Activated gamma-delta T cell treated with anti-CD3 and anti-CD28 coated beads, Interleukin-2, amount 50 U/mL, for 16 hours (primary cell): Measurements from ENCODE around the gene PSMB5.
A peak's percentile ranks its signal among the peaks of the same experiment; 100 is the strongest.

Experiments
- DNase-seq: peaks from one replicate; pipeline ENCODE4 v3.0.0-alpha.2; 2020; ENCODE audit warnings: low read depth

The PSMB5 gene

DNA sequence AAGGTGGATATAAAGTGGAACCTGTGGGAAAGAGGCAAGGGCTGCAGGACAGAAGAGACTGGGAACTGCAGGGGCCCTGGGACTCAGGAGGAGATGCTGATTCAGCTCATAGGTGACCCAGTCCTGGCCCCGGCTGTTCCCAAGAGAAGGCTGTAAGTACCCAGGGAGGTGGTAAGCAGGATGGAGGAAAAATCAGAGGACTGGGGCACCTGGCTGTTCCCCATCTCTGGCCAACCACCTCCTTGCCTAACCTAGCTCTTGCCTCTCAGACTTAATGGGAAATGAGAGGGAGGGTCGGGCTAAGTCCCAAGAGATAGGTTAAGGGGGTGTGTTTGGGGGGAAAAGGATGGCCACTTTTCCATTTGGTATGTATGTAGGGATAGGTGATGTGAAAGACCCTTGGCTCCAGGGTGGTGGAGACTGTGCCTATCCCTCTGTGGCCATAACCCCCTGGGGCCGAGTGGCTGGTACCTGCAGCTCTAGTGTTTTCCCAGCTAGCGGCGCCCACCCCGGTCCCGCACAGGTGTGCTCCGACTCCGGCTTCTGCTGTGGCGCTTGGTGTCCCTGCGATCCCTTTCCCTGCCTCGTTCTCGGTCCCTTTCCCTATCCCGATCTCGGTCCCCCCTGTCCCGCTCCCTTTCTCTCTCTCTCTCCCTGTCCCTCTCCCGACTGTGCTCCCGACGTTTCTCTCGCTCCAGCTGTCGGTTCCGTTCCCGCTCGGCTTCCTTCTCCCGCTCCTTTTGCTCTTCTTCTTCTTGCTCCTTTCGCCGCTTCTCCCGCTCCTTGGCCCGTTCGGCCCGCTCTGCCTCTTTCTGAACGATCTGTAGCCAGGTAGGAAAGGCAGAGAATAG lies 24.2 kb upstream of the PSMB5 start:
- DNase-seq, result no peak

- DNase-seq, result peak; percentile 82
These were observed 23.3 kb upstream of the PSMB5 start for GRCh38 chr14:23057757-23058653.

DNA sequence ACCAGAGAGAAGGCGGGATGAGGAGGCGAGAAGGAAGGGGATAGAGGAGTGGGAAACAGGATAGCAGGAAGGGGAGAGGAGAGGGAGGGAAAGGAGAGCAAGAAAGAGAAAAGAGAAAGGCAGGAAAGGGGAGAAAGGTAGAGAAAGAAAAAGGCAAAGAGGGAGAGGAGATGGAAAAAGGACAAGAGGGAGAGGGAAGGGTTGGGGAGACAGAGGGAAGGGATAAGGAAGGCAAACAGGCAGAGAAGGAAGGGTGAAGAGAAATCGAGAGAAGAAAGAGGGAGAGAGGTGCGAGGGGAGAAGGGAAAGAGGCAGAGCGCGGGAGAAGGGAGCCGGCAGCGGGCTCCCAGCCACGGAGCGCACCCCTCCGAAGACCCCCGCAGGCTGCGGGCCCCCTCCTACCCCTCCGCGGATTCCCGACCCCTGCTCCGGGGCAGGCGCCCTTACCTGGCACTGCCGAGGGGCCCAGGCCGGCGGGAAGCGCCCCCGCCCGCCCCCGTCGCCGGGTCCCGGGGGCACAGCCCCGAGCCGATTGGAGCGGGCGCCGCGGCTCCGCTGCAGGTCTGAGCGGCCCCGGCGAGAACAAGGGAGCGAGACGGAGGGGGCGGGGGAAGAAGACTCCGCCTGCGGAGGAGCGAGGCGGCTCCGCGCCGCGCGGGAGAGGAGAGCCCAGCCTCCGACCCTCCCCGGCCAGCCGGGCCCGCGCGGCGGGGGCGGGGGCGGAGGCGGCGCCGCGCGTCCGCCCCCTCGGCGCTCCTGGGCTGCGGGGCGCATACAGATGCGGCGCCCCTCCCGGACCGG lies 22.5 kb upstream of the PSMB5 start, which contains the start of gene CDH24:
Gene CDH24, minus strand, starts transcription at position 565 of the 801 bp plus-strand sequence. CDS start 1,787 bp downstream, outside the sequence.
- peak; percentile 45 for DNase-seq

GRCh38 chr14:23056145-23056955 lies 21.6 kb upstream of the PSMB5 start:
- DNase-seq, result peak; percentile 52

DNA sequence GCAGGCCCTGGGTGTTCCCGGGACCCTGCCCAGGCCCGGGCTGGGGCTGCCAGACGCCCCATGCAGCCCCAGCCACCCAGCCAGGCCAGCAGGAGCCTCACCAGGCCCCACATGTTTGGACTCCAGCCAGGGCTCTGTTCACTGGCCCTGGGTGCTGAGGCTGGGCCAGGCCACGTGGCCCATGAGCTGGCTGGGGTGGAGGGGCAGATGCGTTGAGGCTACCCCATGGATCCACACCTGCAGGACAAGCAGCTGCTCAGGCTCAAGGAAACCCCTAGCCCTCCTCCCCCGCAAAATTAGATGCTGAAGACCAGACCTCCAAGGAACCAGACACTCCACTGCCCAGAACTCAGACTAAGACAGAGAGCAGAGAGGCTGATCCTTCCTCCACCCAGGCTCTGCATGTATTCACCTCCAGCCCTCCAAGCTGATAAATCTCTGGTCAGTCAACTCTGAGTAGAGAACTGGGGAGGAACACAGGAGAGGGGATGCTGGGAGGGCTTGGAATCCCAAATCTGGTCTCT lies 21.0 kb upstream of the PSMB5 start:
- no peak for DNase-seq

DNA sequence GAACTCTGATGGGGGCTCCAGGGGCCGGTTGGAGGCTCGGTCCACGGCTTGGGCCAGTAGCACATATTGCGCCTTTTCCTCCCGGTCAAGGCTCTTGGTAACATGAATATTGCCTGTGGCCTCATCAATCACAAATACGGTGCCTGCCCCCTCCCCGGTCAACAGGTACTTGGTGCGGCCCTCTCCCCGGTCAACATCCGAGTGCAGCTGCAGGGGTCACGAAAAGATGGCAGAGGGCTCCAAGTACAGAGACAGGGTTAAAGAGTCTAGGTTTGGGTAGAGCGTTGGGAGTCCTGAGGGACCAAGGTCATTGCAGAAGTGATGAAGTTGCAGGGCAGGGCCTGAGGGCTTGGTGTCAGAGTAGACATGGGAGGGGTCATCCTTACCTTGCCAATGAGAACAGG lies 20.4 kb upstream of the PSMB5 start:
- no peak for DNase-seq

- DNase-seq, result no peak
These were observed 19.5 kb upstream of the PSMB5 start for GRCh38 chr14:23054000-23054811.

- no peak for DNase-seq
These were observed 18.7 kb upstream of the PSMB5 start for GRCh38 chr14:23053426-23053825.

DNA sequence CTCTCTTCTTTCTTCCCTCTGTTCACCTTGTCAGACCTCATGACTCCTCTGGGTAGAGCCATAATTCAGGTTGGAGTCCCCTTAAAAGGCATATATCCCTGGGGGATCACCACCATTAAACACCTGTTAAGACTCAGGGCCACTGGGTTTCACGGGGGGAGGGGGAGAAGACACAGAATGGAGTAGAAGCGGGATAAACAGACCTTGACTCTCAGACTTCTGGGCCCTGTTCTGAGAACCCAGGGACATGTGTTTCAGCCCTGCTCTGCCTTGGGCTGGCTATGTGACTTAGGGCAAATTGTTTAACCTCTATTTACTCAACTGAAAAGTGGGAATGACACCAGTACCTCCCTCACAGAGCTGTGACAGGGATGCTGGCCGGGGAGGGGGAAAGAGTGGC lies 18.0 kb upstream of the PSMB5 start:
- DNase-seq, result no peak

DNA sequence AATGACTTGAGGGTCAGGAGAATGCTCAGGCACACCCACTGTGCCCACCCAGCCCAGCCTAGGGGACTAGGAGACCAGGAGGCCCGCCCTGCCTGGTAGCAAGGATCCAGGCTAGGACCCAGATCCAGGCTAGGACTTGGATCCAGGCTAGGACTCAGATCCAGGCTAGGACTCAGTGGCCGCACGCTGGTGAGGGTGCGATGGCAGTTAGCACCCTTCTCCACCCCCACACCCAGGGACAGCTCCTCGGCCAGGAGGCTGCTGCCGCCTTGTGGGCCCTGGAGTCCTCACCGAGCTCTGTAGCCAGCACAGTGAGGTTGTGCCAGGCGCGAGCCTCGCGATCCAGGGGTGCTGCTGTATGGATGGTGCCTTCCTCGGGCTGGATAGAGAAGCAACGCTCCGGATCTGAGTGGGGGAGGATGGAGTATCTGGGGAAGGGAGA lies 17.5 kb upstream of the PSMB5 start:
- DNase-seq, result no peak

DNA sequence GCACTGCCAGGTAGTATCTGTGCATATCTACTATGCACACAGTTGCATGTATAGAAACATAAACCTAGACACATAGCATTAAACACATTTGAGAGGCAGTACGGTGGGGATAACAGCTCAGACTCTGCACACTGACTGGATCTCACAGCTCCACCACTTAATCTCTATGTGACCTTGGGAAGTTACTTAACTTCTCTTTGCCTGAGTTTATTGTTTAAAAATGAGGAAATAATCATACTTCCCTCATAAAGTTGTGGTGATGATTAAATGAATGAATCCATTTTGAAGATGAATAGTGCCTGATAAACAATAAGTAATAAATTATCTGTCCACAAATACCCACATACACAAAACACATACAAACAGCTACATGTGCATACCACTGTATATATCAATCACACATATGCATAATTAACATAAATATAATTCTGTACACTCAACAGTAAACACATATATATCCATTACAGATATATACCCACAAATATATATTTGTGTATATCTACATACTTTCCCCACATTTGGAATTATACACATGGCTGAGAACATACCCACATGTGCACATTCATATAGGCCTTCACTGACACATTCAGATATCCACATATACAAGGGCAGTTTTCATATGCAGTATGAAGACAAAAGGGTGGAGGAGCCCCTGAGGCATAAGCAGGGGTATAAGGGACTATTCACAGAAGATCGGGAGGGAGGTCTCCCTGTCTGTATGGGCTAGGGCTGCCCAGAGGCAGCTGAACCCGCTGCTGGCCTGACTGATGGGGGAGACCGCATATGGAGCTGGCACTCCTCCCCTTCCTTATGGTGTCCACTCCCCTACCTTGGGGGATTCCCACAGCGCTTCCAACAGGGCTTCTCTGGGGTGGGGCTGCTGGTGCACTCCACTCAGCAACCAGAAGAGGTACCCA lies 16.7 kb upstream of the PSMB5 start:
- no peak for DNase-seq

DNA sequence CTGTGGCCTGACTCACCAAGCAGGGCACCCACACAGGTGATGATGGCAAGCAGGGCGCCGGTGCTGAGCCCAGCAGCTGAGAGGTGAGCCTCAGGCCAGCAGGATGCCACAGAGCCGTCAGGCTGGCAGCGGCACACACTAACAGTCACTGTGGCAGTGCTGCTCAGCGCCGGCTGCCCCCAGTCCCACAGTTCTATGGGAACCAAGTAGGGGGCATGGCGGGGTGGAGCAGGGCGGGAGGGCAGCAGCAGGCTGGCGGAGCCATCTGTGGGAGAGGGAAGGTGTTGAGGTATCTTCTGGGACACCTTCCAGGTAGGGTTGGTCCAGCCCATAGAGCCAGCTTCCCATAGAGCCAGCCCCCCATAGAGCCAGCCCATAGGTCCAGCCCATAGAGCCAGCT lies 14.3 kb upstream of the PSMB5 start:
- no peak for DNase-seq

- DNase-seq, result no peak
These were observed 13.3 kb upstream of the PSMB5 start for GRCh38 chr14:23047751-23048693.

DNA sequence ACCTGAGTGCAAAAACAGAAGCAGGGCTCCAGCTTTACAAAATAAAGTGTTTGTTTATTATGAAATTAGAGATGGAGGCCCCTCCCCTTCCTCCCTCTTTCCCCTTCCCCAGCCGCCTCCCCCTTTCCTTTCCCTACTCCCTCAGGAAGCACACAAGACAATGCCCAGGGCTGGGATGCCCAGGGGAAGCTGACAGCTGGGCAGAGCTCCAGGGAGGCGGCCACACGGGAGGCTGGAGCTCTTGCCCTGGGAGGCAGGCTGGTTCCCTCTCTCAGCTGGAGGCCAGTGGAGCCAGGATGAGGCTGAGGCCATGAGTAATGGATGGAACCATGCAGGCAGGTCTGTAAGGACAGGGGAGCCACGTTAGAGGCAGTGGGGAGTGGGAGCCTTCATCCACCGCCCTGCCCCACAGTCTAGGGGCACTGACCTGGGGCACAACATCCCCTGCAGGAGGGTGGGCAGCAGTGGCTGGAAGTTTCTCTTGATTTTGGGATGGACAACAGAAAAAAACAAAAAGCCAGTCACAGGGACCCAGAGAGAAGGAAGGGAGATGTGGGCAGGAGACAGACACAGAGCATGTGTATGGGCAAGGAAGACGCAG lies 12.4 kb upstream of the PSMB5 start:
- no peak for DNase-seq

DNA sequence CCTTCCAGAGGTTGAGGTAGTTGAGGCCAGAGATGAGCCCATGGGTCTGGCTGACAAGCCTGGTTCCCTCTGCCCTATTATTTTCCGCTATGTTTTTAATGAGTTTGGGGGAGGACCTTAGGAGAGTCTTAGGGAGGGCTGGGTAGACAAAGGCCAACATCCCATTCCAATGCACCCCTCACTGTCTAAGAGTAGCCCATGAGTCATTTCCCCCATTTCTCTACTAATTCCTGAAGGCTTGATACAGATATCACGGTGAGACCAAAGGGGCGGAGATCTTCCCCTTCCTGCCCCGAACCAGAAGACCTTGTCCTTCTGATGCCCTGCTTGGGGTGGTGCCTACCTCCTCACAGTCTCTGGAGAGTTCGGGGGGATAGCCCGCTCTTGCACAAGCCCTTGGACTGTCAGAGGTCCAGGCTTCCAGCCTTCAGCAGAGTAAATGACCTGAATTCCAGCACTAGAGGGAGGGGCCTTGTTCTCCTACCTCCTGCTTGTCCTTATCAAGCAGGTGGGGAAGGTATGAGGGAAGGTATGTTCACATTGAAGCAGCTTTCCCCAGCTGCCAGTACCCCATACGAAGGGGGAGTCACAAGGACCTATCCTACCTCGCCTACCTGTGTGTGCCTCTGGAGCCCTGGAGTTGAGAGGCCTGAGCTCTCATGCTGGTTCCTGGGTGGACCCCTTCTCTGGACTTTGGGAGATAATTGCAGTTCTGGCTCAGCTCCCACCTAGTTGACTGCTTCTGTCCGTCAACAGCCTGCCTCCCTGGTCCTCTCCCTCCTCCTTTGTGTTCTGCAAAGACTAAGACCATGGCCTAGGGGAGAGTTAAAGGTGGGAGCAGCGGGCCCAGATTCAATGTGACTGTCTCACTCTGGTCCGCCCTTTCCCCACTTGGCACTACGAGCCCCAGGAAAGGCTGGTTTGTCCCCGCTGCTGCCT lies 11.0 kb upstream of the PSMB5 start:
- no peak for DNase-seq

DNA sequence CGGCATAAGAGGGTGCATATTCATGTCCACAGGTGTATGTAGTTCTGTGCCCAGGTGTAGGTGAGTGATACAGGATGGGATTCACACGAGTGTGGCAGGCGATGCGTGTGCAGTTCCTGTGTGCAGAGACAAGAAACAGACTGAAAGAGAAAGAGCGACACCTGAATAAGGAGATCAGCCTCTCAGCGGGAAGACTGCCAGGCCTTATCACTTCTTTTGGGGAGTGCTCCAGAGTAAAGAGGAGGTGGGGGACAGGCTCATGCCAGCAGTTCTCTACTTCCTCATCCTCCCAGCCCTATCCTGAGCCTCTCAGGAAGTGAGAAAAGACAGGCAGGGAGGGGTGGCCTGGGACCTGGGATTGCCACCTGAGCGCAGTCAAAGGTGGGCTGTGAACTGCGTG lies 10.1 kb upstream of the PSMB5 start:
- no peak for DNase-seq
